Lower lobe of right lung (tissue), 2 donors: Measurements from ENCODE around the gene NR6A1. TPM values are rescaled to one million over a fixed set of nuclear protein-coding genes. Genes with fewer than 3 reads are reported as not detected.
"Not testable (repeated sequence)": the region's sequence is repeated elsewhere in the genome, so short reads cannot be mapped to it uniquely, and the experiment has no call there.

Source experiments
- ATAC-seq, 2 donors: fragments of 200-7000 bp; cut with Tn5 transposase; one replicate each; pipeline ENCODE4 v1.9.1; 2020 to 2022; ENCODE audit warnings: mild to moderate bottlenecking in 2 of 2, moderate library complexity in 2 of 2
- DNase-seq: peaks from one replicate; pipeline ENCODE4 v3.0.0-alpha.2; 2020
- H3K27ac ChIP-seq: fragments of 200-600 bp; one replicate; pipeline ENCODE4 v1.8.0; 2022
- H3K27me3 ChIP-seq: fragments of 200-600 bp; one replicate; pipeline ENCODE4 v1.8.0; 2022; ENCODE audit warnings: low read depth
- H3K36me3 ChIP-seq: fragments of 200-600 bp; one replicate; pipeline ENCODE4 v1.8.0; 2022; ENCODE audit warnings: mild to moderate bottlenecking
- H3K4me1 ChIP-seq: fragments of 200-600 bp; one replicate; pipeline ENCODE4 v1.8.0; 2022
- H3K4me3 ChIP-seq: fragments of 200-600 bp; one replicate; pipeline ENCODE4 v1.8.0; 2022; ENCODE audit warnings: mild to moderate bottlenecking
- H3K9me3 ChIP-seq: fragments of 200-600 bp; one replicate; pipeline ENCODE4 v1.8.0; 2022
- intact Hi-C: fragments of 100-400 bp; cut with DNase I; formaldehyde crosslinking; loops from one replicate; pipeline ENCODE4 v1.11.0; 2022
- total RNA-seq: library from RNA; stranded (reverse); fragmentation: NEBNext Ultra II Directional; extraction: Animal tissue kit (Norgen Biotek cat#: 25700); gene quantifications from one replicate; pipeline ENCODE4 v1.2.1, GENCODE V29; 2021
- TF ChIP-seq, protein P1 (sequence below): fragments of 200-600 bp; IDR thresholded peaks from one replicate; pipeline ENCODE4 v1.8.0; 2022; ENCODE audit warnings: antibody characterized with exemption, mild to moderate bottlenecking
- donor health status: DM: no; HTN: yes; CAD: no; lungs with severe emphysema.

Gene NR6A1
- total RNA-seq, 1 donor from 2014 or later: 4.5 TPM

DNA sequence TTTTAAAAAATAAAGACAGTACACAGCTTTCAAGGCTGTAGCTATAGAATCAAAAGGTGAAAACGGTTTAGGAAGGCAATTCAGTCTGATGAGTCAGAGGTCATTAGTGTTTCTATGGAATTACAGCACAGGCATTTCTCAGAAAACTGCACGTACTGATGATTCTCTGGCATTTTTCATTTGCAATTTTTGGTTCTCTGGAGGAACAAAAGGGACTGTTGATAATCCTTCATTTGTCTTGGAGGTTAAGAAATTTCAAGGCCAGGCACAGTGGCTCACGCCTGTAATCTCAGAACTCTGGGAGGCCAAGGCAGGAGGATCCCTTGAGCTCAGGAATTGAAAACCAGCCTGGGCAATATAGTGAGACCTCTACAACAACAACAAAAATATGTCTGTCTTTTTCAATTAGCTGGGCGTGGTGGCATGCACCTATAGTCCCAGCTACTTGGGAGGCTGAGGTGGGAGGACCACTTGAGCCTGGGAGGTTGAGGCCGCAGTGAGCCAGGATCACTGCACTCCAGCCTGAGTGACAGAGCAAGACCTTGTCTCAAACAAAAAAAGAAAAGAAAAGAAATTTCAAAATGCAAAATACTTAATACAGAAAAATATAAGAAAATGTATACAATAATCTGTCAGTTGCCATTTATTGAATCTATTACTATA lies 27.3 kb downstream of the NR6A1 start:
- Histone ChIP-seq H3K27ac (no peak overlapping the region), H3K4me3 (no peak overlapping the region), H3K4me1 (no peaks in the 10 kb centered on the region), H3K27me3 (no peaks in the 10 kb centered on the region), H3K9me3 (no peaks in the 10 kb centered on the region), H3K36me3 (no peaks in the 10 kb centered on the region)
- ATAC-seq (no peak), DNase-seq (no peak)
- intact Hi-C loops: no loop called here
- TF ChIP-seq, protein P1, sequence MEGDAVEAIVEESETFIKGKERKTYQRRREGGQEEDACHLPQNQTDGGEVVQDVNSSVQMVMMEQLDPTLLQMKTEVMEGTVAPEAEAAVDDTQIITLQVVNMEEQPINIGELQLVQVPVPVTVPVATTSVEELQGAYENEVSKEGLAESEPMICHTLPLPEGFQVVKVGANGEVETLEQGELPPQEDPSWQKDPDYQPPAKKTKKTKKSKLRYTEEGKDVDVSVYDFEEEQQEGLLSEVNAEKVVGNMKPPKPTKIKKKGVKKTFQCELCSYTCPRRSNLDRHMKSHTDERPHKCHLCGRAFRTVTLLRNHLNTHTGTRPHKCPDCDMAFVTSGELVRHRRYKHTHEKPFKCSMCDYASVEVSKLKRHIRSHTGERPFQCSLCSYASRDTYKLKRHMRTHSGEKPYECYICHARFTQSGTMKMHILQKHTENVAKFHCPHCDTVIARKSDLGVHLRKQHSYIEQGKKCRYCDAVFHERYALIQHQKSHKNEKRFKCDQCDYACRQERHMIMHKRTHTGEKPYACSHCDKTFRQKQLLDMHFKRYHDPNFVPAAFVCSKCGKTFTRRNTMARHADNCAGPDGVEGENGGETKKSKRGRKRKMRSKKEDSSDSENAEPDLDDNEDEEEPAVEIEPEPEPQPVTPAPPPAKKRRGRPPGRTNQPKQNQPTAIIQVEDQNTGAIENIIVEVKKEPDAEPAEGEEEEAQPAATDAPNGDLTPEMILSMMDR: no peak

DNA sequence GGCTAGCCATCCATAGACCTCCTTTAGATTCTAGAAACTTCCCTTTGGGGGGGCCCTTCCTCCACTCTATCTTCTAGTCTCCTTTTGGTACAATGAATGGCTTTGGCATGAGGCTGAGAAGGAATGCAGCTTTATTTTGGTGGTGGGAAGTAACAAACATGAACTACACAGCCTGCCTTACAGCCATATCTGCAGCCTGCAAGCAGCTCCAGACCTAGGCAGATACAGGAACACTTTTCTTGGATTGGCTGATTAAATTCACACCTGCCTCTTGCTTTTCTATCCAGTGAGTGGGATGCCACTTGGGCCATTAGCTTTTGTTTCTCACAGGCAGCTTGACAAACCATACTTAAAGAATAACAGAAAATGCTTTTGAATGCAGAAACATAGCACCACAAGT lies 28.2 kb downstream of the NR6A1 start:
- Histone ChIP-seq H3K4me3 (no peak overlapping the region), H3K9me3 (no peaks in the 10 kb centered on the region), H3K4me1 (no peaks in the 10 kb centered on the region), H3K27me3 (no peaks in the 10 kb centered on the region), H3K27ac (no peak overlapping the region), H3K36me3 (no peaks in the 10 kb centered on the region)
- ATAC-seq (no peak), DNase-seq (no peak)
- intact Hi-C loops: no loop called here
- TF ChIP-seq, protein P1: no peak

DNA sequence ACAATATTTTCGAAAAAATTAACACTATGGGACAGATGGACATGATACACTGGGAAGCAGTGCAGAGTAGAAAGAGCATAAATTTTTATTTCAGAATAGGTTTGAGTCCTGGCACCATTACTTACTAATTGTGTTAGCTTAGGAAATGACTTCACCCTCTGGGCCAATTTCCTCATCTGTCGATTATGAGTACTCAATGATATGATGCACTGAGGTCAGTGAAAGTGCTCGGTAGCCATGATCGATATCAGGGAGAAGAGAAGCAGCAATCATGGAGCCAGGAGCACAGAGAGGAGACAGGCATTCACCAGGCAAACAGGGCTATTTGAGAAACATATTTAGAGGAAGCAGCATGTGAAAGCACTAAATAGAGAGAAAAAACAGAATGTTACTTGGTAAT lies 29.4 kb downstream of the NR6A1 start:
- ATAC-seq: no peak
- TF ChIP-seq, protein P1: no peak
- no peaks in the 10 kb centered on the region for H3K9me3 ChIP-seq
- no peak overlapping the region for H3K27ac ChIP-seq
- no peaks in the 10 kb centered on the region for H3K4me1 ChIP-seq
- no peaks in the 10 kb centered on the region for H3K36me3 ChIP-seq
- H3K27me3 ChIP-seq: no peaks in the 10 kb centered on the region
- no peak for DNase-seq
- intact Hi-C loops: no loop called here
- no peak overlapping the region for H3K4me3 ChIP-seq

DNA sequence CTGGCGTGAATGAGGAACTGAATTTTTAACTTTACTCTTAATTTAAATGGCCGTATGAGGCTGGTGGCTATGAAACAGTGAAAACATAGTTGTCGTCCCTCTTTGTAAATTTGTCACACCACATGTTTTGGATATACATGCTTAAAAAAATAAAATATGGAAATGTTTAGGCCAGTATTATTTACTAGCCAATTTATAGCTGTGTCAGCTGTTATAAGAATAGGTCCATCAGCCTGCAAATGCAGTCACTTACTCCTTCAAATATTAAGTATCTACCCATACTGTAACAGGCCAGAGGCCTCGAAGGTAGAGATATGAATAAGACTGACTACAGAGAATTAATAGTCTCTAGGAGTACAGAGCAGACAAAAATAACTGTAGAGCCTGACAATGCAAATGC lies 30.0 kb downstream of the NR6A1 start:
- ATAC-seq (no peak), DNase-seq (no peak)
- H3K36me3 ChIP-seq: no peaks in the 10 kb centered on the region
- TF ChIP-seq, protein P1: no peak
- H3K27ac ChIP-seq: no peak overlapping the region
- no peaks in the 10 kb centered on the region for H3K9me3 ChIP-seq
- H3K27me3 ChIP-seq: no peaks in the 10 kb centered on the region
- intact Hi-C loops: no loop called here
- H3K4me1 ChIP-seq: no peaks in the 10 kb centered on the region
- no peak overlapping the region for H3K4me3 ChIP-seq

DNA sequence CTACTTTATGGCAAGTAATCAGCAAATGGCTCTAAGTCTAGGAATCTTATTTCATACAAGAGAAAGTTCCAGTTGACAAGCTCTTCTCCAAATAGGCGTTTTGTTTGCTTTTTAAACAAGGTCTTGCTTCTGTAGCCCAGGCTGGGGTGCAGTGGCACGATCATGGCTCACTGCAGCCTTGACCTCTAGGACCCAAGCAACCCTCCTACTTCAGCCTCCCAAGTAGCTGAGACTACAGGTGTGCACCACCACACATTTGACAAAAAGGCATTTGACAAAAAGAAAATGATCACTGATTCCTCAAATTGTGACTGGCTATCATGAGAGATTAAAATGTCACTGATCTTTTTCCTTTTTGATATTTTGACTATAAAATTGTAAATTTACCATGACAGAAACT lies 31.8 kb downstream of the NR6A1 start:
- Histone ChIP-seq H3K36me3 (no peaks in the 10 kb centered on the region), H3K9me3 (no peaks in the 10 kb centered on the region), H3K27me3 (no peaks in the 10 kb centered on the region), H3K4me1 (no peaks in the 10 kb centered on the region), H3K4me3 (no peak overlapping the region), H3K27ac (no peak overlapping the region)
- intact Hi-C loops: no loop called here
- DNase-seq: no peak
- no peak for ATAC-seq
- TF ChIP-seq, protein P1: no peak

DNA sequence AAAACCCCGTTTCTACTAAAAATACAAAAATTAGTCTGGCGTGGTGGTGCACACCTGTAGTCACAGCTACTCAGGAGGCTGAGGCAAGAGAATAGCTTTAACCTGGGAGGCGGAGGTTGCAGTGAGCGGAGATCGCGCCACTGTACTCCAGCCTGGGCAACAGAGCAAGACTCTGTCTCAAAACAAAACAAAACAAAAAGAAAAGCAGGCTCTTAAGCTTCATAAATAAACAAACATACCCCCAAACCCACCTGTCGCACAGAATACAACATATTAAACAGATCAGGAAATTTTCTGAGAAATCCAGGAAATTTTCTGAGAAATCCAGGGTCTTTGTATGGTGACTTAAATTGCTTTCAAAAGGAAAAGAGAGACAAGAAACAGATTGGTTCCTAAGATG lies 33.0 kb downstream of the NR6A1 start:
- ATAC-seq, H3K9me3 ChIP-seq, intact Hi-C loops: not testable (repeated sequence)

More for the DNA sequence above, 33.0 kb downstream of the NR6A1 start:
- not testable (repeated sequence) for H3K4me1 ChIP-seq, H3K36me3 ChIP-seq, H3K27me3 ChIP-seq, H3K4me3 ChIP-seq, H3K27ac ChIP-seq, DNase-seq
